SU-DHL-6 (cell line): ENCODE results near the gene ZNF581.

Experiments
- H2AFZ ChIP-seq: fragments of 200-600 bp; sonication (generic); 2 replicates; pipeline ENCODE4 v1.6.1; 2014; ENCODE audit warnings: low read depth, mild to moderate bottlenecking, moderate library complexity, mixed read lengths, antibody characterized with exemption, low read length; ENCODE audit not compliant: severe bottlenecking
- H3F3A ChIP-seq: fragments of 200-600 bp; shearing (Covaris generic); 2 replicates; pipeline ENCODE4 v1.6.0; 2016; ENCODE audit warnings: antibody characterized with exemption, mild to moderate bottlenecking; ENCODE audit not compliant: insufficient read depth
- H3K27ac ChIP-seq: fragments of 200-600 bp; sonication (generic); 2 replicates; pipeline ENCODE4 v1.5.1; 2016; ENCODE audit warnings: low read depth, mild to moderate bottlenecking, low read length, moderate library complexity, mixed read lengths
- H3K27me3 ChIP-seq: fragments of 200-600 bp; sonication (generic), shearing (Covaris generic); 2 replicates; pipeline ENCODE4 v1.6.0; 2014; ENCODE audit warnings: mild to moderate bottlenecking, low read length
- H3K36me3 ChIP-seq: fragments of 200-600 bp; sonication (generic); 2 replicates; pipeline ENCODE4 v1.6.1; 2014; ENCODE audit warnings: mild to moderate bottlenecking, low read length, mixed read lengths
- H3K4me2 ChIP-seq: fragments of 300-600, 200-600 bp; shearing (Covaris generic), sonication (generic); 2 replicates; pipeline ENCODE4 v1.6.0; 2014; ENCODE audit warnings: low read length, low read depth, mild to moderate bottlenecking; ENCODE audit not compliant: poor library complexity, severe bottlenecking
- H3K4me3 ChIP-seq: fragments of 200-600 bp; sonication (generic); 2 replicates; pipeline ENCODE4 v1.5.1; 2014; ENCODE audit warnings: antibody characterized with exemption, low read length, mild to moderate bottlenecking, mixed read lengths; ENCODE audit not compliant: insufficient read depth, poor library complexity, severe bottlenecking
- H3K79me2 ChIP-seq: fragments of 200-600 bp; sonication (generic); 2 replicates; pipeline ENCODE4 v1.6.1; 2014; ENCODE audit warnings: mild to moderate bottlenecking, low read length, moderate library complexity; ENCODE audit not compliant: insufficient read depth
- H3K9ac ChIP-seq: fragments of 200-600 bp; sonication (generic); 2 replicates; pipeline ENCODE4 v1.7.0; 2014; ENCODE audit warnings: mild to moderate bottlenecking, low read length
- H3K9me2 ChIP-seq: fragments of 200-600 bp; sonication (generic); replicated peaks from 2 replicates; pipeline ENCODE4 v1.6.1; 2014; ENCODE audit warnings: low read length; ENCODE audit not compliant: insufficient read depth
- H3K9me3 ChIP-seq: fragments of 200-600 bp; sonication (generic); 2 replicates; pipeline ENCODE4 v1.6.1; 2014; ENCODE audit warnings: low read length, mixed read lengths; ENCODE audit not compliant: insufficient read depth
- H4K20me1 ChIP-seq: fragments of 200-600 bp; sonication (generic); 2 replicates; pipeline ENCODE4 v1.6.1; 2014; ENCODE audit warnings: low read depth, mild to moderate bottlenecking, antibody characterized with exemption, low read length, moderate library complexity, mixed read lengths
- CTCF ChIP-seq: fragments of 200-600 bp; sonication (generic); IDR thresholded peaks from one replicate; pipeline ENCODE4 v1.5.1; 2017; ENCODE audit warnings: antibody characterized with exemption, mild to moderate bottlenecking, low read length, moderate library complexity; ENCODE audit not compliant: insufficient read depth, poor library complexity, severe bottlenecking
- EZH2phosphoT487 ChIP-seq: fragments of 200-600 bp; sonication (generic), shearing (Covaris generic); conservative IDR thresholded peaks from 2 replicates; pipeline ENCODE4 v1.6.1; 2018; ENCODE audit warnings: mild to moderate bottlenecking, antibody characterized with exemption, low read length, moderate library complexity, mixed read lengths

The ZNF581 gene

GRCh38 chr19:55626350-55626749, 17.1 kb upstream of the ZNF581 start:
- no peaks in the 10 kb centered on the region for H3K27me3 ChIP-seq
- no peak for TF ChIP-seq EZH2phosphoT487
- no peak for TF ChIP-seq CTCF
- no peak overlapping the region for H3K4me3 ChIP-seq
- no peak overlapping the region for H3K27ac ChIP-seq
- H3K9me2 ChIP-seq, result no peaks in the 10 kb centered on the region
- H3K9me3 ChIP-seq, result no peaks in the 10 kb centered on the region
- peaks cover 14% of the 10 kb centered on the region for H3F3A ChIP-seq
- no peaks in the 10 kb centered on the region for H3K79me2 ChIP-seq
- no peak overlapping the region for H3K9ac ChIP-seq
- H2AFZ ChIP-seq, result no peak overlapping the region
- H3K4me2 ChIP-seq, result no peak overlapping the region
- no peaks in the 10 kb centered on the region for H3K36me3 ChIP-seq
- no peaks in the 10 kb centered on the region for H4K20me1 ChIP-seq

DNA sequence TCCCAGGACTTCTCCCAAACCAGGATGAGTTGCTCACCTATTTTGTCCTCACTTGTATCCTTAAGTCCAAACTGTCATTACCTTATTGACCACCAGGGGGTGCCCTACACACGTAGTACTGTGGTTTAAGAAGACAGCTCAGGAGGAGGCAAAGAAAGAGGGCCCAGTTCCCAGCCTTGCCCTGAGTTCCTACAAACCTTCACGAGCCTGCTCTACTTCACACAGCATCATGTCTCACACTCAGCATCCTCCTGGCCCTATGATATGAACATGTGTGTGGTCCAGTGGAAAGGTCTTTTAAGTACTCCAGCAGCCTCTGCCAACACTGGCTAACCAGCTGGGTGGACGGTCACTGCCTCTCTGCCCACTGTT, 11.0 kb upstream of the ZNF581 start:
- Histone ChIP-seq H3K27me3 (no peaks in the 10 kb centered on the region), H3K36me3 (no peaks in the 10 kb centered on the region), H3K9me2 (no peaks in the 10 kb centered on the region), H3K79me2 (peaks cover 21% of the 10 kb centered on the region), H3K4me3 (no peak overlapping the region), H3K4me2 (no peak overlapping the region), H3F3A (peaks cover 4% of the 10 kb centered on the region; the same call in 1 of the 2 replicates), H3K9me3 (no peaks in the 10 kb centered on the region), H3K9ac (no peak overlapping the region), H3K27ac (no peak overlapping the region), H2AFZ (peak overlapping the region; percentile 68), H4K20me1 (no peaks in the 10 kb centered on the region)
- TF ChIP-seq CTCF (peak; percentile 61), EZH2phosphoT487 (no peak)

DNA sequence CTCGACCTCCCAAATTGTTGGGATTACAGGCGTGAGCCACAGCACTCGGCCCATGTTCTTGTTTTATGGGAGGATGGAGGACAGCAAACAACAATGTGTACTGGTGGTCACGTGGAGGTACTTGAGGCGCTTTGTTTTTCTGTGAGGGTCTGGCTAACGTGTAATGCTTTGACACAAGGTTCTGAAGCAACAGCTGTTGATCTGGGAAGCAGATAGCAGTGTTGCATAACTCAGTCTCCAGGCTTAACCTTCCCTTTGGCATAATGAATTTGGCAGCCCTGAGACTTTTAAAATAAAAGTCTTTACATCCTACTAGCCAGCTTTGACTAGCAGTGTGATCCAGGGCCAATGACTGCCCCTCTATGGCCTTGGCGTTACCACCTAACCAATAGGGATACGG, 9.6 kb upstream of the ZNF581 start:
- Histone ChIP-seq H3K9me3 (no peaks in the 10 kb centered on the region), H3K4me3 (peak overlapping the region; percentile 71), H3K79me2 (peaks cover 26% of the 10 kb centered on the region), H3F3A (peaks cover 4% of the 10 kb centered on the region), H3K27me3 (no peaks in the 10 kb centered on the region), H4K20me1 (no peaks in the 10 kb centered on the region), H2AFZ (peak overlapping the region; percentile 22), H3K4me2 (peak overlapping the region; percentile 93), H3K36me3 (no peaks in the 10 kb centered on the region), H3K27ac (no peak overlapping the region), H3K9me2 (no peaks in the 10 kb centered on the region), H3K9ac (peak overlapping the region; percentile 95; the same call in 1 of the 2 replicates)
- no peak for TF ChIP-seq EZH2phosphoT487
- no peak for TF ChIP-seq CTCF
